Osteocyte (in vitro differentiated cells): ENCODE results near the gene GNB3. TPM values are rescaled to one million over a fixed set of nuclear protein-coding genes. Genes with fewer than 3 reads are reported as not detected.

Experiments used
- DNase-seq: peaks from one replicate; pipeline ENCODE4 v3.0.0; 2021; ENCODE audit warnings: mixed read lengths; ENCODE audit not compliant: unreplicated experiment; ENCODE audit errors: extremely low spot score
- H3K27ac Mint-ChIP-seq: one replicate; pipeline ENCODE4 v1.8.0; 2021; ENCODE audit warnings: mild to moderate bottlenecking, mixed read lengths; ENCODE audit not compliant: unreplicated experiment
- H3K27me3 Mint-ChIP-seq: one replicate; pipeline ENCODE4 v1.8.0; 2021; ENCODE audit warnings: mixed read lengths; ENCODE audit not compliant: unreplicated experiment
- H3K36me3 Mint-ChIP-seq: one replicate; pipeline ENCODE4 v1.8.0; 2021; ENCODE audit warnings: mixed read lengths; ENCODE audit not compliant: unreplicated experiment
- H3K4me1 Mint-ChIP-seq: one replicate; pipeline ENCODE4 v1.8.0; 2021; ENCODE audit warnings: mixed read lengths; ENCODE audit not compliant: unreplicated experiment
- H3K4me3 Mint-ChIP-seq: one replicate; pipeline ENCODE4 v1.8.0; 2021; ENCODE audit warnings: mild to moderate bottlenecking, moderate library complexity, mixed read lengths; ENCODE audit not compliant: unreplicated experiment
- H3K9me3 Mint-ChIP-seq: one replicate; pipeline ENCODE4 v1.8.0; 2021; ENCODE audit warnings: mixed read lengths; ENCODE audit not compliant: unreplicated experiment
- CTCF ChIP-seq: fragments of 200-600 bp; sonication (generic); IDR thresholded peaks from 2 replicates; pipeline ENCODE4 v1.5.0; 2021; ENCODE audit warnings: antibody characterized with exemption, mild to moderate bottlenecking, moderate library complexity
- long read RNA-seq: library from polyadenylated mRNA; unstranded; transcript quantifications from one replicate; pipeline ENCODE4 v2.0.0, GENCODE V29; 2021
- total RNA-seq: library from RNA; stranded (reverse); gene quantifications from 2 replicates; pipeline ENCODE4 v1.2.1, GENCODE V29; 2021

Gene GNB3
- total RNA-seq = 8.3 and 10.6 TPM in 2 replicates
- long read RNA-seq = 0 reads

GRCh38 chr12:6840761-6841515 is at the start of gene GNB3:
Gene GNB3 (plus strand): TSS chr12:6840925. CDS start chr12:6841288, 363 bp downstream.
- DNase-seq = no peak

GRCh38 chr12:6791931-6792520 is 48.7 kb upstream of the GNB3 start:
- TF ChIP-seq CTCF = no peak
- Mint-ChIP-seq H3K27ac (no peak overlapping the region), H3K9me3 (no peaks in the 10 kb centered on the region), H3K27me3 (peaks cover 10% of the 10 kb centered on the region), H3K36me3 (no peaks in the 10 kb centered on the region), H3K4me3 (no peak overlapping the region), H3K4me1 (peaks cover 15% of the 10 kb centered on the region)
- no peak for DNase-seq

More at GRCh38 chr12:6840761-6841515, at the start of gene GNB3:
- H3K4me1 Mint-ChIP-seq = no peaks in the 10 kb centered on the region
- no peak within 1 kb of the TSS for H3K27ac Mint-ChIP-seq
- TF ChIP-seq CTCF = no peak
- H3K9me3 Mint-ChIP-seq = no peaks in the 10 kb centered on the region
- H3K27me3 Mint-ChIP-seq = no peaks in the 10 kb centered on the region
- H3K4me3 Mint-ChIP-seq = no peak within 1 kb of the TSS
- peaks cover 14% of the 10 kb centered on the region for H3K36me3 Mint-ChIP-seq

GRCh38 chr12:6792522-6793201 is 48.1 kb upstream of the GNB3 start:
- H3K4me3 Mint-ChIP-seq = no peak overlapping the region
- peak overlapping the region; percentile 65 for H3K27ac Mint-ChIP-seq
- H3K36me3 Mint-ChIP-seq = no peaks in the 10 kb centered on the region
- TF ChIP-seq CTCF = no peak
- no peaks in the 10 kb centered on the region for H3K9me3 Mint-ChIP-seq
- H3K4me1 Mint-ChIP-seq = peaks cover 15% of the 10 kb centered on the region
- peaks cover 10% of the 10 kb centered on the region for H3K27me3 Mint-ChIP-seq
- no peak for DNase-seq

- no peak for TF ChIP-seq CTCF
- H3K4me1 Mint-ChIP-seq = peaks cover 11% of the 10 kb centered on the region
- no peak overlapping the region for H3K27ac Mint-ChIP-seq
- no peak for DNase-seq
- peaks cover 10% of the 10 kb centered on the region for H3K27me3 Mint-ChIP-seq
- H3K4me3 Mint-ChIP-seq = no peak overlapping the region
- H3K36me3 Mint-ChIP-seq = no peaks in the 10 kb centered on the region
- H3K9me3 Mint-ChIP-seq = no peaks in the 10 kb centered on the region
These were observed 45.6 kb upstream of the GNB3 start for GRCh38 chr12:6795088-6795487.

- Mint-ChIP-seq H3K27ac (no peak overlapping the region), H3K36me3 (no peaks in the 10 kb centered on the region), H3K27me3 (peaks cover 10% of the 10 kb centered on the region), H3K4me1 (peaks cover 11% of the 10 kb centered on the region), H3K4me3 (no peak overlapping the region), H3K9me3 (no peaks in the 10 kb centered on the region)
- no peak for TF ChIP-seq CTCF
- DNase-seq = no peak
These were observed 44.1 kb upstream of the GNB3 start for GRCh38 chr12:6796576-6796975.
